ENCODE data around the gene FITM1. TPM values are rescaled to one million over a fixed set of nuclear protein-coding genes. Genes with fewer than 3 reads are reported as not detected.
"Not testable (repeated sequence)": the region's sequence is repeated elsewhere in the genome, so short reads cannot be mapped to it uniquely, and the experiment has no call there.

Gene FITM1
- total RNA-seq, 1 donor from 2014 or later: not detected

- DNase-seq: no peak
Observed at GRCh38 chr14:24098229-24098926, 32.1 kb upstream of the FITM1 start.

GRCh38 chr14:24098927-24099813 is 31.3 kb upstream of the FITM1 start:
- DNase-seq: no peak

- no peak for DNase-seq
Observed at GRCh38 chr14:24100197-24100981, 30.1 kb upstream of the FITM1 start.

- DNase-seq: no peak
Observed at GRCh38 chr14:24100982-24101494, 29.4 kb upstream of the FITM1 start.

GRCh38 chr14:24102357-24103048 is 28.0 kb upstream of the FITM1 start:
- no peak for DNase-seq

GRCh38 chr14:24103451-24103850 is 27.0 kb upstream of the FITM1 start:
- DNase-seq: no peak

- DNase-seq: not testable (repeated sequence)
Observed at GRCh38 chr14:24105609-24106239, 24.7 kb upstream of the FITM1 start.

GRCh38 chr14:24106672-24107271 is 23.7 kb upstream of the FITM1 start:
- DNase-seq: no peak

- no peak for DNase-seq
Observed at GRCh38 chr14:24108336-24108874, 22.1 kb upstream of the FITM1 start.

GRCh38 chr14:24110060-24110459 is 20.4 kb upstream of the FITM1 start:
- no peak for DNase-seq

- no peak for DNase-seq
Observed at GRCh38 chr14:24110523-24110922, 19.9 kb upstream of the FITM1 start.

GRCh38 chr14:24113379-24113800 is 17.1 kb upstream of the FITM1 start:
- DNase-seq: no peak

- DNase-seq: peak; percentile 85
Observed at GRCh38 chr14:24113801-24114531, 16.5 kb upstream of the FITM1 start.

- DNase-seq: peak; percentile 98
Observed at GRCh38 chr14:24114532-24115421, 15.7 kb upstream of the FITM1 start, which contains the start of the genes DCAF11 and NRL. Gene DCAF11 (plus strand): TSS chr14:24114777. CDS start chr14:24115595, 818 bp downstream. Gene NRL (minus strand): TSS chr14:24114949. CDS start chr14:24082848, 32,101 bp downstream.

GRCh38 chr14:24115422-24116127 is 14.9 kb upstream of the FITM1 start:
- DNase-seq: no peak

GRCh38 chr14:24116128-24116814 is 14.2 kb upstream of the FITM1 start:
- no peak for DNase-seq

GRCh38 chr14:24117179-24117578 is 13.3 kb upstream of the FITM1 start:
- no peak for DNase-seq
